T-helper 2 cell (primary cell): ENCODE data around the gene COL4A3.
A peak's percentile ranks its signal among the peaks of the same experiment; 100 is the strongest.
"Not testable (repeated sequence)": the region's sequence is repeated elsewhere in the genome, so short reads cannot be mapped to it uniquely, and the experiment has no call there.

ENCODE experiments used
- DNase-seq, 5 experiments: peaks; one replicate each; pipeline versions ENCODE4 v3.0.0 to v3.0.0-alpha.2; 2012 to 2022

COL4A3 gene

GRCh38 chr2:227219312-227220105, 55.1 kb downstream of the COL4A3 start:
- no peak for DNase-seq

- no peak for DNase-seq
These were observed 56.7 kb downstream of the COL4A3 start for GRCh38 chr2:227221120-227221519.

- no peak for DNase-seq
These were observed 57.9 kb downstream of the COL4A3 start for GRCh38 chr2:227222292-227222691.

- DNase-seq, result not testable (repeated sequence)
These were observed 61.2 kb downstream of the COL4A3 start for GRCh38 chr2:227225641-227226040.

GRCh38 chr2:227228061-227228667, 63.7 kb downstream of the COL4A3 start:
- DNase-seq, result no peak

- DNase-seq, result no peak
These were observed 65.7 kb downstream of the COL4A3 start for GRCh38 chr2:227230151-227230550.

- no peak for DNase-seq
These were observed 70.0 kb downstream of the COL4A3 start for GRCh38 chr2:227234429-227234828.

GRCh38 chr2:227237786-227238185, 73.4 kb downstream of the COL4A3 start:
- no peak for DNase-seq

GRCh38 chr2:227238238-227239237, 74.1 kb downstream of the COL4A3 start:
- DNase-seq, result peak; percentile 12 to 41 (median 27)

- no peak for DNase-seq
These were observed 76.6 kb downstream of the COL4A3 start for GRCh38 chr2:227241005-227241404.

GRCh38 chr2:227248876-227249275, 84.5 kb downstream of the COL4A3 start:
- DNase-seq, result no peak

GRCh38 chr2:227252831-227253230, 88.4 kb downstream of the COL4A3 start:
- no peak for DNase-seq

- no peak for DNase-seq
These were observed 92.2 kb downstream of the COL4A3 start for GRCh38 chr2:227256605-227257004.

GRCh38 chr2:227257820-227258219, 93.4 kb downstream of the COL4A3 start:
- DNase-seq, result no peak

- no peak for DNase-seq
These were observed 95.6 kb downstream of the COL4A3 start for GRCh38 chr2:227260041-227260440.

GRCh38 chr2:227267410-227268115, 103.1 kb downstream of the COL4A3 start:
- DNase-seq, result no peak

GRCh38 chr2:227280895-227281294, 116.5 kb downstream of the COL4A3 start:
- DNase-seq, result no peak

GRCh38 chr2:227285741-227286236, 121.4 kb downstream of the COL4A3 start:
- no peak for DNase-seq

GRCh38 chr2:227287771-227288170, 123.3 kb downstream of the COL4A3 start:
- no peak for DNase-seq

- no peak for DNase-seq
These were observed 127.9 kb downstream of the COL4A3 start for GRCh38 chr2:227292314-227292713.

- DNase-seq, result no peak
These were observed 129.1 kb downstream of the COL4A3 start for GRCh38 chr2:227293531-227293930.

- DNase-seq, result no peak
These were observed 131.4 kb downstream of the COL4A3 start for GRCh38 chr2:227295806-227296205.
